HG03064 (cell line): ENCODE results near the gene WDR27.
"Not testable (repeated sequence)": the region's sequence is repeated elsewhere in the genome, so short reads cannot be mapped to it uniquely, and the experiment has no call there.

Source experiments
- ATAC-seq: cut with Tn5 transposase; IDR thresholded peaks from one replicate; pipeline ENCODE4 v1.9.1; 2021; ENCODE audit warnings: low read depth; ENCODE audit not compliant: unreplicated experiment

Gene WDR27

DNA sequence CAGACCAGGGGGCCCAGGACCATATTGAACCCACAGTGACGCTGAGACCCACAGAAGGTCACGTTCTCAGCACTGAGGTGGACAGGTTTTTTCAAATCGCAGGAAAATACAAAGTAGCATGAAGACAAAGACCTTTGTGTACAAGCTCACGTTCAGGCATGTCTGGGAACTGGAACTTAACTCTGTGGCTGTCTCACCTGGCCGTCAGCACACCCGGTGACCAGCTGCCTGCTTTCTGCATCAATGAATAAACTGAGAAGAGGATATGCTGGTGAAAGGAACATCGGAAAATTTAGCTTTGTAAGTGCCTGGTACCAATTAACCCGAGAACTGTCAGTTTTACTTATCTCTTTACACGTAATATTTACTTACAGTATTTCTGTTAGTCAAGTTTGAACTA, 36.5 kb downstream of the WDR27 start:
- no peak for ATAC-seq

DNA sequence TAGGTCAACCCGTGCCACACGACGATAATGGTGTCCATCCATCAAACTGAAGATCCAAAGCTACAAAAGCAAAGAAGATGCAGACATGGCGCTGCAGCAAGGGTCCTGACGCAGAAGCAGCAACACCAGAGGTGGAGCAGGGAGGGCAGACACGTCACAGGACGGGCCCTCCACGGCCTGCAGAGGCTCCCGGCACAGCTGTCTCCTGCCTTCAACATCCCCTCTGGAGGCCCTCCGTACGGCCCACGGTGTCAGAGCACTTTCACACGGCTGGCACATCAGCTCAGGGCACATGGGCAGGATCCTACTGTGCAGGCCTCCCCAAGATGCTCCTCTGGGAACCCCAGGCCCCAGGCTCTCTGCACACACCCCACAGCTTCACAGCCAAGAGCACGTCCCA, 37.6 kb downstream of the WDR27 start:
- no peak for ATAC-seq

DNA sequence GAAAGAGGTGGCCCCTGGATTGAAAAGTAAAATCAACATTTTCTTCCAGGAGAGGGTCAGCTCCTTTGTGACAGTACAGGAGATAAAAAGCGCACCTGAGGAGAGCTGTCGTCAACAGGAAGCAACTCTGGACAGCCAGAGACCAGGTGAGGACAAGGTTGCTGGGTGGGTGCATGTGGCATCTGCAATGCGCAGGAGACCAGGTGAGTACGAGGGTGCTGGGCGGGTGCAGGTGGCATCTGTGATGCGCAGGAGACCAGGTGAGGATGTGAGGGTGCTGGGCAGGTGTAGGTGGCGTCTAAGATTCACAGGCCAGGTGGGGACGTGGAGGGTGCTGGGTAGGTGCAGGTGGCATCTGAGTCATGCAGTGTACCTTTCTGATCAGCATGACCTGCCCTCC, 38.4 kb downstream of the WDR27 start:
- no peak for ATAC-seq

- no peak for ATAC-seq
Observed at GRCh38 chr6:169661391-169661756, 40.5 kb downstream of the WDR27 start.

GRCh38 chr6:169660751-169661390, 41.0 kb downstream of the WDR27 start:
- no peak for ATAC-seq

DNA sequence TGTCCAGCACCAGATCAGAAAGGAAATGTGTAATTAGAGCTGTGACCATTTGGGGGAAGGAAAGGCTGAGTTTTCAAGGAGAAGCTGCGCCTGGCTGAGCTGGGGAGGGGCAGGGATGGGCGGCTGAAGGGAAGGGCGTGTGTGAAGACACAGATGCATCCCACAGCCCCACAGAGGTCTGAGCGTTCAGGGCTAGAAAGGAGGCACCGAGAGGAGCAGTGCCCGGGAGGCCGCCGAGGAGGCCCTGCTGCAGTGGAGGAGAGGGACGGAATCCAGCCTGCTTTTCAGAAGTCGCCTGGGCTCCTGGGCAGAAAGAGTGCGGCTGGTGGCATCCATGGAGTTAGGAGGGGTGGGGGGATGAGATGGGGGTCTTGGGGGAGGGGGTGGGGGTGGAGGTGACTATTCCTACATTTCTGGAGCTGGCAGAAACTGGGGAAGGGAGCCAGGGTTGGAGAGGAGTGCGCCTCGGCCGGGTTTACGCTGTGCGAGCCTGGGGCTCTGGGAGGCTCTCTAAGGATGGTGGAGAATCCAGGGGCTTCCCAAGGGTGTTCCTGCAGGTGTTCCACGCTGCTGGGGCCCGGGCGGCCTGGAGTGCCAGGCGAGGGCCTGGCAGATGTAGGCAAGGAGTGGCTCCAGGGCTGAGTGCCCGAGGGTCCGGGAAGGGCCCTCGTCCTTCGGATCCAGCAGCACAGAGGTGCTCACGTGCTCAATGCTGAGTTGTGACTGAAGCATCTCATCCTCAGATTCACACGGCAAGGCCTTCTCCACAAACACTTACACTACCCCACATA, 41.8 kb downstream of the WDR27 start:
- ATAC-seq: no peak

GRCh38 chr6:169657284-169657610, 44.6 kb downstream of the WDR27 start:
- no peak for ATAC-seq

GRCh38 chr6:169656546-169657283, 45.1 kb downstream of the WDR27 start:
- no peak for ATAC-seq

DNA sequence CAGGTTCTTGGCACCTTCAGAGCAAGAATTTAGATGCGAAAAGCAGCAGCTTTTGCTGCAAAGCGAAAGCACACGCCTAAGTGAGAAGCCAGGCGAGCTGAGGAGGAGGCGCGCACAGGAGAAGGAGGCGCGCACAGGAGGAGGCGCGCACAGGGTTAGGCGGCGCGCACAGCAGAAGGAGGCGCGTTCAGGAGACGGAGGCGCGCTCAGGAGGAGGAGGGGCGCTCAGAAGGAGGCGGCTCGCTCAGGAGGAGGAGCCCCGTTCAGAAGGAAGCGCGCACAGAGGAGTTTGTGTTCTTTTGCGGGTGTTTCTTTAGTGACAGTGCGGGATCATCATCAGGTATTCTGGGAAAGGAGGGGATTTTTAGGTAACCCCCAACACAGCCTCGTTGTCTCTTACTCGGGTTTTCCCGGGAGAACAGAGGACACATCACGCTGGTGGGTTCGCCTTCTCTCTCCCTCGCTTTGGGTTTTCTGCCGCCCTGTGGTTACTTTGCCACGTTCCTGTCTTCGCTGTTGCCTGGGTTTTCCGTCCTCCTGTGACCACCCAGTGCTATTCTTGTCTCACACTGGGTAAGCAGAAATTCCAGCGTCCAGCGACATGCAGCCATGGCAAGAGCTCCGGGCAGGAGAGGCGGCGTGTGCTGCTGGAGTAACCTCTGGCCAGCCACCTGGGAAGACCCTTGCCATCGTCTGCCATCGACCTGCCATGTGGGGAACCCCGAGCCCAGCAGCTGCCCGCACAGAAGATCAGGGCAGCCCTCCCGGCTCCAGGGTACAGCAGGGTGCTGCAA, 47.0 kb downstream of the WDR27 start:
- peak; percentile 89 for ATAC-seq

- ATAC-seq: no peak
Observed at GRCh38 chr6:169653691-169654090, 48.1 kb downstream of the WDR27 start.

DNA sequence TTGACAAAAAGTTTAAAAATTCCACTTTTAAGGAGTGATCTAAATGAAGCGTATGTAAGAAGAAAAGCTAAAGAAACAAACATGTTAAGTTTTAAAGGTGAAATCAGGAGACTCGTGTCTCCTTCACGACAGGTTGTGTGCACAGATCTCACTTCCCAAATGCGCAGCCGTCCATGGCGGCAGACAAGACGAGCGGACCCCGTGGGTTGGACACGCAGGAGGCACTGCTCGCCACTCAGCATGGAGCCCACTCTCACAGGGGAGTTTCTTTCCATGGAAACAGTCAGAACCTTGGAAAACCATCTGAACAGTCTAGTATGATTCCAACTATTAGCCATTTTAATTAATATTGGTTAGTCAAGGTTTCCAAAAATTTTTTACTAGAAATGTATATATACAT, 48.9 kb downstream of the WDR27 start:
- ATAC-seq: no peak

GRCh38 chr6:169651498-169651897, 50.3 kb downstream of the WDR27 start:
- no peak for ATAC-seq

GRCh38 chr6:169650959-169651292, 50.9 kb downstream of the WDR27 start:
- ATAC-seq: no peak

GRCh38 chr6:169650241-169650958, 51.4 kb downstream of the WDR27 start:
- no peak for ATAC-seq

DNA sequence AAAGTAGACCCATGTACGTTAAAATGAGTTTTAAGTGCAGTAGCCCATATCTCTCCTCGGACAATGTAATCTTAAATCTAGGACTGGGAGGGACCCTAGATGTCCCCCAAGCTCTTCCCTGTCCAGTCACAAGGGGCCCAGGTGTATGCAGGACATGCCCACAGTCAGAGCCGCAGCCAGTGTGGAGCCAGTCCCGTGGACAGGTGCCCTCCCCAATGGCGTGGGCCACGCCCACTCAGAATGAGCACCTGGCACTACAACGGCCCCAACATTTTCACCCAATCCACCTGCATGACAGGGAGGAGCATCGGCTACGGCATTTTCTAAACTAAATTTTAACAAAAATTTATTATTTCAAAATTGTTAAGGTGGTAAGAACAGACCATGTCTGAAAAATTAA, 53.2 kb downstream of the WDR27 start:
- ATAC-seq: no peak

DNA sequence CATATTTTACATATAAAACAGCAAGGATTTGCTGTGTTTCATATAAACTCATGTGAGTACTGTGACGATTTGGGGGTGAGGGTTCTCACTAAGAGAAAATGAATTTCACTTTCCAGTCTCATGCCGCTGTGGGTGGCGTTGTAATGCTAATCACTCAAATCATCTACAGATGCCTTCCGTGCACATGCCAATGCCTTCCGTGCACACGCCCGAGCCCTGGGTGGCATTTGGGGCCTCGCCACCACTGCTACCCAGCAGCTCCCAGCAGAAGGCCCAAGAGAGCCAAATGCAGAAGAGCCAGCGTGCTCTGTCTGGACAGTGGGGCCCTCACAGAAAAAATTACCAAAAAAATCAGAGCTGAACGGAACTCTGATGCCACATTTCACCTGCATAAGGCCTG, 53.7 kb downstream of the WDR27 start:
- no peak for ATAC-seq

- no peak for ATAC-seq
Observed at GRCh38 chr6:169647637-169648036, 54.2 kb downstream of the WDR27 start.

- ATAC-seq: no peak
Observed at GRCh38 chr6:169646906-169647567, 54.8 kb downstream of the WDR27 start.

- not testable (repeated sequence) for ATAC-seq
Observed at GRCh38 chr6:169645459-169645858, 56.4 kb downstream of the WDR27 start.

GRCh38 chr6:169643521-169643920, 58.3 kb downstream of the WDR27 start:
- ATAC-seq: no peak
